ENCODE measurements around the gene RNF146.

DNA sequence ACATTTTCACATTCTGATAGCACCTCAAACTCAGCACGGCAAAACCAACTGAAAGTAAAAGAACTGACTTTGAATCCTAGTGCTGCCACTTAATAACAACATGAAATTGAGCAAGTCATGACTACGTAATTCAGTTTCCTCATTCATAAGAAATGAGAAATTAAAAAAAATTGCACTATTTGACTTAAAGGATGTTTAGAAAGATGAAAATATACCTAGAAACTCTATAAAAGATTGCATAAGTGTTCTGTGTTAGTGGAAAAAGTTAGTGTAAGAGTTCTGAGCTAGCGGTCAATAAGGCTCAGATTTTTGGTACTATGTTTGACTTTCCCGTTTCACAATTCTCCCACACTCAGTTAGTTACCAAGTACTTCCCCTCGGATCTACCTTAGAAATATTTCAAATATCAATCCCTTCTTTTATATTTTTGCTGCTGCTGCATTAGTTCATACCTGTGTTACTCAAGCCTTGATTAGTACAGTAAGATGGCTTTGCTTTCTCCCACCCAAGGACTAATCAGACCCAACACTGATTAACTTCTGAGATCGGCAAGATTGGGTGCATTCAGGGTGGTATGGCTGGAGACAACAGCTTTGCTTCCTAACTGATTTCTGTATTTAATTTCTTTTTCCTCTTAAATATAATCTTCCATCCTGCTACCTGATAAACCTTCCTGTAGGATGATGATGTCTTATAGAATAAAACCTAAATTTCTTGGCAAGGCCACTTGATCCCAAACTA, 50.9 kb downstream of the RNF146 start:
- TF ChIP-seq, protein P1, sequence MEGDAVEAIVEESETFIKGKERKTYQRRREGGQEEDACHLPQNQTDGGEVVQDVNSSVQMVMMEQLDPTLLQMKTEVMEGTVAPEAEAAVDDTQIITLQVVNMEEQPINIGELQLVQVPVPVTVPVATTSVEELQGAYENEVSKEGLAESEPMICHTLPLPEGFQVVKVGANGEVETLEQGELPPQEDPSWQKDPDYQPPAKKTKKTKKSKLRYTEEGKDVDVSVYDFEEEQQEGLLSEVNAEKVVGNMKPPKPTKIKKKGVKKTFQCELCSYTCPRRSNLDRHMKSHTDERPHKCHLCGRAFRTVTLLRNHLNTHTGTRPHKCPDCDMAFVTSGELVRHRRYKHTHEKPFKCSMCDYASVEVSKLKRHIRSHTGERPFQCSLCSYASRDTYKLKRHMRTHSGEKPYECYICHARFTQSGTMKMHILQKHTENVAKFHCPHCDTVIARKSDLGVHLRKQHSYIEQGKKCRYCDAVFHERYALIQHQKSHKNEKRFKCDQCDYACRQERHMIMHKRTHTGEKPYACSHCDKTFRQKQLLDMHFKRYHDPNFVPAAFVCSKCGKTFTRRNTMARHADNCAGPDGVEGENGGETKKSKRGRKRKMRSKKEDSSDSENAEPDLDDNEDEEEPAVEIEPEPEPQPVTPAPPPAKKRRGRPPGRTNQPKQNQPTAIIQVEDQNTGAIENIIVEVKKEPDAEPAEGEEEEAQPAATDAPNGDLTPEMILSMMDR (IDR thresholded peaks at IDR 0.05), result no peak
- no peak for TF ChIP-seq POLR2A (IDR thresholded peaks at IDR 0.05)
